GM18511 (cell line): Measurements from ENCODE around the gene GSKIP.

Experiments used
- ATAC-seq: cut with Tn5 transposase; IDR thresholded peaks from one replicate; pipeline ENCODE4 v1.9.1; 2021; ENCODE audit warnings: mild to moderate bottlenecking, moderate library complexity; ENCODE audit not compliant: unreplicated experiment

The GSKIP gene

DNA sequence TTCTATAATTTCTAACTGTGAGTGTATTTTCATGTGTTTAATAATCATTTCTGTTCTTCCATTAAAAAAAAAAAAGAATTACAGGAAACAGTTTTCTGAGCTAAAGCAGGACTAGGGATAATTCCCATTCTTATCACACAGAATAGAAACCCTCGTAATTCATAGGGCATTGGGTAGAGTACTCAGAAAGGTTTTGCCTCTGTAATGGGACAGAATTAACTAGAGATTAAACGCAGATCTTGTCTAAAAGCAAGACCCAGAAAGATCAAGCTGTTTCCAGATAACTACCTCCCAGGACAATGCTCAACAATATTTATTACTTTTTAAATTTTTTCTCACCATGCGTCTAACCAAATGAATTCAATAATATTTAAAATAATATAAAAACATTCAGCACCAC is 10.2 kb downstream of the GSKIP start:
- ATAC-seq, result no peak

DNA sequence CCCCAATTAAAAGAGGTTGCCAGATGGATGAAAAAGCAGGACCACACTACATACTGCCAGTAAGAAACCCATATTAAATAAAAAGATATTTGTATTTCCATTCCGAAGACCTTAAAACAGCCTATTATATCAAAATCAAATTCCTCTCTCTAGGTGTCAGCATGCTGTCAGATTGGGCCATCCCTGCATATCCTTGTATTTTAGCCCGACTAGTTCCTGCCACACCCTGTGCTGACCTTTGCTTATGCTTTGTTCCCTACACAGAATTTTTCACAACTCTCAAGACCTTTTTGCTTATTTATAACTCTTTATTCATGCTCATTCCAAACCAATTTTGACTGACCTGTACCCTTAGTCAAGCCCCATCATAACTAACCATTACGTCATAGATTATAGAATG is 12.8 kb downstream of the GSKIP start:
- no peak for ATAC-seq

- peak; percentile 95 for ATAC-seq
These were observed 17.4 kb downstream of the GSKIP start for GRCh38 chr14:96380735-96381134.

GRCh38 chr14:96383445-96383844 is 20.1 kb downstream of the GSKIP start:
- no peak for ATAC-seq

GRCh38 chr14:96384053-96384452 is 20.7 kb downstream of the GSKIP start:
- no peak for ATAC-seq

DNA sequence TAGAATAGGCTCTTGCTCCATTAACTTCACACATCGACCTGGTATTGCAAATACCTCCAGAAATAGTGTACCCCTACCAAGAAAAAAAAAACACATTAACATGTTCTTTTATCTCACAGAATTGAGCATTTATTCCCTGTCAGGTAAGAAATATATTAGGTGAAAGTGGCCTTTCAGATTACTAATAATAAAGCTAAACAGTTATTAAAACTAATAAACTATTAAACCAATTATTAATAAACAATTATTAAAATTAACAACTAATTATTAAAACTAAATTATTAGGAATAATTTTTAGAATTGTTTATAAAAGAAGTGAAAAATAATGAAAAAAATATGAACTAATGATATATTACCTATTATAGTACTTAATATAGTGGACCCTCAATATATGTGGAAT is 21.4 kb downstream of the GSKIP start:
- ATAC-seq, result no peak

GRCh38 chr14:96385385-96385784 is 22.1 kb downstream of the GSKIP start:
- ATAC-seq, result no peak

GRCh38 chr14:96390965-96391292 is 27.6 kb downstream of the GSKIP start:
- no peak for ATAC-seq

GRCh38 chr14:96391293-96392118 is 28.2 kb downstream of the GSKIP start:
- peak; percentile 90 for ATAC-seq

- no peak for ATAC-seq
These were observed 29.9 kb downstream of the GSKIP start for GRCh38 chr14:96393071-96393691.

DNA sequence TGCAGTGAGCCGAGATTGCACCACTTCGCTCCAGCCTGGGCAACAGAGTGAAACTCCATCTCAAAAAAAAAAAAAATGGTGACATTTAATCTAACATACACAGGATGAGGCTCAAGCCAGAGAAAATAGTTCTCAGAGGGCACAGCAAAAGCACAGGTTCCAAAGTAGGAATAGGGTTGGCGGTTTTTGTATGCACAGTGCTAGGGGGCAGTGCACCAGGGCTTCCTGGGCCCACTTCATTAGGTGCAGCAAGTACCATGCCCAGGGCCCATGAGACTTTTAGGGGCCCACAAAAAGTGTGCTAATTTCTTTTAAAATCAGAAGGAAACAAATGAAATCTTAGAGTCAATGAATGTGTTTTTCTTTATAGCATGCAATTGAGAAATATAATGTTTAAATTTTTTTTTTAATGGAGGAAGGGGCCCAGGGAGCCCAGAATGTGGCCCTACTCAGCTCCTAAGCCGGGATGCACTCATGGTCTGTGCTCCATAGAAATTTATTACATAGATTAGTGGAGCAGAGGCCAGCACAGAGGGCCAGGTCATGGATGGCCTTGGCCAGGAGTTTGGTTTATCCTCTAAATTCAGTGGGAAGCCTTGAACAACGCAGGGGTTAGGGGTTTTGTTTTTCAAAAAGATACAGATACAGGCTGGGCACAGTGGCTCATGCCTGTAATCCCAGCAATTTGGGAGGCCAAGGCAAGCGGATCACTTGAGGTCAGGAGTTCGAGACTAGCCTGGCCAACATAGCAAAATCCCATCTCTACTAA is 30.9 kb downstream of the GSKIP start:
- ATAC-seq, result no peak

DNA sequence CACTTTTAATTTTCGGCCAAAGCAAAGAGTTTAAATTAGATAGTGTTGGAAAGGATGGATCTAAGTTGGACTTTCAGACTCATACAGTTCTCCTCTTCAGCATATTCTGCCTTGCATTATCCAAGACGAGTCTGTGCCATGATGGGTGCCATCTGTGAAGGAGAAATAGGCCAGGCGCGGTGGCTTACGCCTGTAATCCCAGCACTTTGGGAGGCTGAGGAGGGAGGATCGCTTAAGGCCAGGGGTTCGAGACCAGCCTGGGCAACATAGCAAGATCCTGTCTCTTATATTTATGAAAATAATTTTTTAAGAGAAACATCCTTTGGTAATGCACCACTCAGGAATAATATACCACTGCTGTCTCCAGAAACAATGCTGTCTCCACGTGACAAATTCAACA is 35.1 kb downstream of the GSKIP start:
- ATAC-seq, result no peak

DNA sequence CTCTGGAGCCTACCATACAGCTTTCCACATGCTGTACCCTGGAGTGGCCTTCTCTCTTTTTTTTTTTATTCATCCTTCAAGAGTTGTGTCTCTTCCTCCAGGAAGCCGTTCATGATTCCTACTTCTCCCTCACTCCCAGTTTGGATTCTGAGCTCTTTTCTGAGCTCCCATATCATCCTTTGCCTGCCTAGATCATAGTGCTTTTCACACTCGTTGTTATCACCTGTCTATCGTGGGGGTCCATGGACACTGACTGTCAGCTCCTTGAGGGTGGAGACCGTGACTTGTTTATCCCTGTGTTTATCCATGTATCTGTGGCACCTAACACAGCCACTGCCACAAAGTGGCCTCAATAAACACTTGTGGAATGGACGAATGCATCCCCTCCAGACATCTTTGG is 35.6 kb downstream of the GSKIP start:
- no peak for ATAC-seq

- no peak for ATAC-seq
These were observed 36.1 kb downstream of the GSKIP start for GRCh38 chr14:96399405-96399804.

- no peak for ATAC-seq
These were observed 37.2 kb downstream of the GSKIP start for GRCh38 chr14:96400495-96400894.

GRCh38 chr14:96403409-96403808 is 40.1 kb downstream of the GSKIP start:
- no peak for ATAC-seq

DNA sequence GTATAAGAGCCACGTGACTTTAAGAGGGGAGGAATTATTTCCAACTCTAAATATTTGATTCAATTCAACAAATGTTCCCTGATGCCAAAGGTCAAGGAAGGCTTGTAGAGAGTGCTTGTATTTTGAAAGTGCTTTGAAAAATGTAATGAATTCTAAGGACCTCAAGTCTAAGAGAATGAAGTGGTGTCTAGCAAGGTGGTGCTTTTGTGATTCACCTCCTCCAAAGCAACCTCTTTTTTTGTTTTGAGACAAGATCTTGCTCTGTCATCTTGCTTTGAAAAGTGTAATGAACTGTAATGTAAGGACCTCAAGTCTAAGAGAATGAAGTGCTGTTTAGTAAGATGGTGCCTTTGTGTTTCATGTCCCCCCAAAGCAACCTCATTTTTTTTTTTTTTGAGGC is 42.4 kb downstream of the GSKIP start:
- ATAC-seq, result no peak

- no peak for ATAC-seq
These were observed 44.7 kb downstream of the GSKIP start for GRCh38 chr14:96407935-96408570.

- ATAC-seq, result no peak
These were observed 45.3 kb downstream of the GSKIP start for GRCh38 chr14:96408608-96409007.

DNA sequence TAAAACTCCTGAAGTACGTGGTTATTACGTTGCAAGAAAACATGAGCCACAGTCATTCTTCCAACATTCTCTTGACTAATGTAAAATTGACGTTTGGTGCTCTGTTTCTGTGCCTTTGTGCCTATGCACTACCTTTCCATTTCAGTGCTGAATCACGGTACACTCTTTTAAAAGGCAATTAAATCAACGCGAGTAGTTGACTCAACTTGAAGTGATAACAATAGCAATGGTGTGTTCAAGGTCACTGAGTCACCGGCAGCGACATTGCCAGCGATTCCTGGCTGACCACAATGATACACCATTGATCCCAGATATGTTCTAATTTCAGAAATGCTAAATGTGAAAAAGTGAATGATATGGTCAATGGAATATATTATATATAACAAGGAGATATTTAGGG is 46.4 kb downstream of the GSKIP start:
- no peak for ATAC-seq

DNA sequence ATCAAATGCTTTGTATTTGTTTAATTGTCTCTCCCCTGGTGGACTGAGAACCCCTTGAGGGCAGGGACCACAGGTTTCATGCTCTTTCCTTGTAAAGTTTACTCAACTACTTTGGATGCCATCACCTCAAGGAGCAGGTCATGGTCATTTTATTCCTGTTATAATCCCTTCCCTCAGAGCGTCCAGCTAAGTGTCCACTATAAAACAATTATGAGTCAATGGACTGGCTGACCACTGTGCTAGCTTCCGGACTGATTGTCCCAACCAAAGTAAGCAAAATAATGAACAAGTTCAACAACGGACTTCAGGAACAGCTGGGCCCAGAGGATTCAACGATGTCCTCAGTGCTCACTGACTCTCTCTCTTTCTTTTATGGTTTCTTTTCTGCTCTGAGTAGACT is 46.8 kb downstream of the GSKIP start:
- ATAC-seq, result no peak

GRCh38 chr14:96413526-96413925 is 50.2 kb downstream of the GSKIP start:
- ATAC-seq, result no peak
